NCI-H1930 (cell line): ENCODE data around the gene GPHA2.
A peak's percentile ranks its signal among the peaks of the same experiment; 100 is the strongest.
"Not testable (repeated sequence)": the region's sequence is repeated elsewhere in the genome, so short reads cannot be mapped to it uniquely, and the experiment has no call there.

Experiments
- DNase-seq, 2 experiments: peaks; one replicate each; lab custom pipeline; 2025; lab: John Stamatoyannopoulos, UW

GPHA2 gene

GRCh38 chr11:64935359-64936081 is at the start of gene GPHA2:
Gene GPHA2 (minus strand): TSS chr11:64935893. CDS start chr11:64935460, 433 bp downstream.
- no peak for DNase-seq

- DNase-seq, result not testable (repeated sequence)
Observed at GRCh38 chr11:64983339-64983738, 47.6 kb upstream of the GPHA2 start.

DNA sequence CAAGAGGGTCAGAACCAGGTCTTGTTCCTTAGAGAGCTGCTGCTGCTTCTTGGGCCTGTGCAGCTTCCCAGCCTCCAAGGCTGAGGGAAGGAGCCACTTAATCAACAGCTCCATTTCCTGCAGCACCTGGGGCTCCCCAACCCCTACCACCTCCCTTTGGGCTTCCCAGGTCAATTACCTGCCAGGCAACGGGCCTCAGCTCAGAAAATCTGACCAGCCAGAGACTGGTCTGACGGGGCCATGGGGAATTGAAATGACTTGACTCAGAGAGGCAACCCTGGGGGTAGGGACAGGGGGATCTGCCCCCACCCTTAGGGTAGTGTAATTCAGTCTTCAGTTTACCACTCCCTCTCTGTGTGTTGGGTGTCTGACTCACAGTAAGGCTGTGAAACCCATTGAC is 41.0 kb upstream of the GPHA2 start:
- no peak for DNase-seq

DNA sequence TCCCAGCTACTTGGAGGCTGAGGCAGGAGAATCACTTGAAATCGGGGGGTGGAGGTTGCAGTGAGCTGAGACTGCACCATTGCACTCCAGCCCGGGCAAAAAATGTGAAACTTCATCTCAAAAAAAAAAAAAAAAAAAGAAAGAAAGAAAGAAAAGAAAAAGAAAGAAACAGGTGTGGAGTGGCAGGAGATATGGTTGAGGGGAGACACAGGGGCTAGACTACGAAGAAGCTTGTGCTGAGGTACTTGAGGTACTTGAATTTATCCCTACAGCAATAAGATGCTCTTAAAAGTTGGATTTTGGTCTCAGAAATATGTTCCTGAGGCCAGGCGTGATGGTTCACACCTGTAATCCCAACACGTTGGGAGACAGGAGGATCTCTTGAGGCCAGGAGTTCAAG is 38.4 kb upstream of the GPHA2 start:
- DNase-seq, result no peak

GRCh38 chr11:64971421-64972233 is 35.9 kb upstream of the GPHA2 start, which contains the start of gene MAJIN:
Gene MAJIN (minus strand): TSS chr11:64972108. CDS start chr11:64959405, 12,703 bp downstream.
- DNase-seq, result peak; percentile 90 to 92

GRCh38 chr11:64970731-64971151 is 35.0 kb upstream of the GPHA2 start:
- no peak for DNase-seq

GRCh38 chr11:64969209-64969608 is 33.5 kb upstream of the GPHA2 start:
- DNase-seq, result no peak

DNA sequence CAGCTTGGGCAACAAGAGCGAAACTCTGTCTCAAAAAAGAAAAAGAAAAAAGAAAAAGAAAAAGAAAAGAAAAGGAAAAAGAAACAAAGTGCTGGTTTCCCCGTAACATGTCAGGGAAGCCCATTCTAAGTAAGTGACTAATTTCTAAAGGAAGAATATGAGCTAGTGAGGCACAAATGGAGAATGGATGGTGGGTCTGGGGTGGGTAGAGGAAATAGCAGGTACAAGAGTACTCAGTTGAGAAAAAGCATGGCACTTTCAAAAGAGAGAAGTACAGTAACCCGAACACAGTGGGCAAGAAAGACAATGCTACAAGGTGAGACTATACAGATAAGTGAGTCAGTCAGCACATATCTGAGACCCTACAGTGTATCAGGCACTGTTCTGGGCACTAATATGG is 31.7 kb upstream of the GPHA2 start:
- no peak for DNase-seq

DNA sequence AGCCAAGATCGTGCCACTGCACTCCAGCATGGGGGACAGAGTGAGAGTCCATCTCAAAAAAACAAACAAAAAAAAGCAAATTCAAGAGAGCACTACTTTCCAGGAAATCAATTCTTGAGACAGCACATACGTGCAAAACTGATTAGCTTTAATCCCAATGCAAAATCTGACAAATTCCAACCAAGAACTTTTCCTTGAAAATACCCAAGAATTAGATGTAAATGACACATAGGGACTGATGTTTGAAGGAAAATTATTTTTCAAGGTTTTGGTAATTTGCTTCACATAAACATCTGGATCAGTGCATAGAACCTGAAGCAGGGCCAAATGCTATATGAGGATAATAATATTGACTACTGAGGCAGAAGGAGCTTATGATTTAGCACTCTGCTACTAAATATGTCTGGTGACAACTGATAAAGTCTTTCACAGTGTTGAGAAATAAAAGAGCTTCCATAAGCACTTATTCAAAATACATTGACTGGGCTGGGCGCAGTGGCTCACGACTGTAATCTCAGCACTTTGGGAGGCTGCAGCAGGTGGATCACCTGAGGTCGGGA is 27.5 kb upstream of the GPHA2 start:
- no peak for DNase-seq

DNA sequence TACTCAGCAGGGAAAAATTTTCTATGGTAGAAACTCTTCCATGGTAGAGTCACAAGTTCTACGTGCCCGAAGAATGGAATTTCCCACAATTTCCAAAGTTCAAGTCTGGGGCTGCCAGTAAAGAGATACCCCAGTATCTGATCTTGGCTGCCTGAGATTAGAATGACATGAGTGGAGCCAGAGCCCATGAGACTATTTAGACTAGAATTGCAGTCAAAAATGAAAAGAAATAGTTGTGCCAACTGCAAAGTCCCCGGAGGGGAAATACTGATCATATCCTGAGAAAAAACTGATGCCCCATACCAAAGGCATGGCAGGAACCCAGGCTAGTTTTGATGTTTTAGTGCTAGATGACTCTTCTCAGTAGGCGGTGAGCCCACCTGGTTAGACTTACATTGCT is 25.0 kb upstream of the GPHA2 start:
- no peak for DNase-seq

DNA sequence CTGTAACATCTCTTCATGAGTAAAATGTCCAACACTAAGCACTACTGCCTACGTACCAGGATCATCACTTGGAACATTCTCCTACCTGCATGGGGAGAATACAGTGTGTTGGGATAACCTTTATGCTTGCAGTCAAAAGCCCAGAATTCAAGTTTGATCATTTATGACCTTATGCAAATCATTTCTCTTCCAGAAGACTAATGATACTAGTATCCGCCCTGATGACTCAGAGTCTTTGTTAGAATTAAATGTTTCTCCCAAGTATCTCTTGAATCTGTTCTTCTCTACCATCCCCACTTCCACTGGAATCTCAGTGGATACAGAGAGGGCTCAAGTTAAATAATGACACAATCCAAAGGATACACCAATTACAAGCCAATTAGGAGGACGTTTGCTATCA is 23.8 kb upstream of the GPHA2 start:
- no peak for DNase-seq

DNA sequence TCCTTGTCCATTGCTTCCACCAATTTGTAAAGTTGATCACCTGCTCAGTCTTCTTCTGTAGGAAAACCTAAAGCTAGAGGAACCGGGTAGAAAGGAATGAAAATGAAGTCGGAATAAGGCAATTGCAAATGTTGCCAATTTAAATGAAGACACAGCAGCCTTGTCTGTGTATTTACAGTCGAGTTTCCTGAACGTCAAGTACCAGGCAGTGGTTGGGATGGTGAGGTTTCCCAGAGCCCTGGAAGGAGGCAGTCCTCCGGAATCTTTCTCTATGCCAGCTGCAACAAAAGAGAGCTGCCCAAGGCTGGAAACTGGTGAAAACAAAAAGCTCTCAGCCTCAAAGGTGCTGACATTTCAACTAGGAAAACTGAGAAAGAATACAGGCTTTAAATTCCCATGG is 18.5 kb upstream of the GPHA2 start:
- no peak for DNase-seq

DNA sequence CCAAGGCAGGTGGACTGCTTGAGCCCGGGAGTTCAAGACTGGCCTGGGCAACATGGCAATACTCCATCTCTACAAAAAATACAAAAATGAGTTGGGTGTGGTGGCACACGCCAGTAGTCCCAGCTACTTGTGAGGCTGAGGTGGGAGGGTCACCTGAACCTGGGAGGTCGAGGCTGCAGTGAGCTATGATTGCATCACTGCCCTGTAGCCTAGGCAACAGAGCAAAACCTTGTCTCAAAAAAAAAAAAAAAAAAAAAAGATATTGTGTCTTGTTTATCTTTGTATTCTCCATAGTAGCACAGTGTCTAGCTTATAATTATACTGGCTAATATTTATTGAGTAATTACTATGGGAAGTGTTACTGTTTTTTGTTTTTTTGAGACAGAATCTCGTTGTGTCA is 15.8 kb upstream of the GPHA2 start:
- no peak for DNase-seq

- DNase-seq, result no peak
Observed at GRCh38 chr11:64947208-64947814, 11.6 kb upstream of the GPHA2 start.

GRCh38 chr11:64936539-64936938 is 846 bp upstream of the GPHA2 start:
- no peak for DNase-seq

- no peak for DNase-seq
Observed at GRCh38 chr11:64934682-64935358, 873 bp downstream of the GPHA2 start.

- no peak for DNase-seq
Observed at GRCh38 chr11:64933935-64934681, 1.6 kb downstream of the GPHA2 start.

- DNase-seq, result no peak
Observed at GRCh38 chr11:64933213-64933934, 2.3 kb downstream of the GPHA2 start.

- DNase-seq, result no peak
Observed at GRCh38 chr11:64932324-64932723, 3.4 kb downstream of the GPHA2 start.

GRCh38 chr11:64931290-64931689 is 4.4 kb downstream of the GPHA2 start:
- DNase-seq, result no peak

DNA sequence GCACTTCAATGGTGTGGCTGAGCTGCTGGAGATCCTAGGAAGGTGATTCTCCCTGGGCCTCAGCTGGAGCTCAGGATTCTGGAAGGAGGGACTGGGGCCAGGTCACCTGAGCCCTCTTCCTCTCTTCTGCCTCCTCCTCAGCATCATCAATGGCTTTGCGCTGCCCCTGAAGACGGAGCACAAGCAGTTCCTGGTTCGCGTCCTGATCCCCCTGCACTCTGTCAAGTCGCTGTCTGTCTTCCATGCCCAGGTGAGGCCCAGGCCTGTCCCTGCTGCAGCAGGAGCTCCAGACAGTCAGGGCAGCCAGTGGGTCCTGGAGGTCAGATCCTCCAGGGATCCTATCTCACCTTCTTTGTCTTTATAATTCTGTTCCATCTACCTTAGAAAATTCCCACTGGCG is 5.4 kb downstream of the GPHA2 start:
- DNase-seq, result no peak
